Neuronal stem cell (in vitro differentiated cells): Measurements from ENCODE around the gene FAT2.
A peak's percentile ranks its signal among the peaks of the same experiment; 100 is the strongest.

Experiments used
- DNase-seq: peaks from one replicate; pipeline ENCODE4 v3.0.0-alpha.2; 2013; ENCODE audit warnings: low spot score
- H2AFZ ChIP-seq: one replicate; pipeline ENCODE4 v1.6.1; 2013; ENCODE audit warnings: mild to moderate bottlenecking, low read length, inconsistent platforms
- H2AK5ac ChIP-seq: 2 replicates; pipeline ENCODE4 v1.6.1; 2013; ENCODE audit warnings: low read depth, mild to moderate bottlenecking, inconsistent platforms, low read length, moderate library complexity, mixed read lengths
- H2BK120ac ChIP-seq: 2 replicates; pipeline ENCODE4 v1.6.1; 2013; ENCODE audit warnings: low read depth, mild to moderate bottlenecking, inconsistent platforms, low read length, moderate library complexity, mixed read lengths
- H2BK12ac ChIP-seq: one replicate; pipeline ENCODE4 v1.6.1; 2013; ENCODE audit warnings: low read length, inconsistent platforms
- H2BK15ac ChIP-seq: 2 replicates; pipeline ENCODE4 v1.6.1; 2013; ENCODE audit warnings: mild to moderate bottlenecking, low read length, inconsistent platforms, mixed read lengths
- H2BK5ac ChIP-seq: one replicate; pipeline ENCODE4 v1.6.1; 2013; ENCODE audit warnings: inconsistent platforms, mild to moderate bottlenecking, low read length, moderate library complexity
- H3K14ac ChIP-seq: one replicate; pipeline ENCODE4 v1.6.1; 2013; ENCODE audit warnings: low read length, inconsistent platforms
- H3K18ac ChIP-seq: 2 replicates; pipeline ENCODE4 v1.6.1; 2013; ENCODE audit warnings: low read length, inconsistent platforms
- H3K23ac ChIP-seq: 2 replicates; pipeline ENCODE4 v1.6.1; 2013; ENCODE audit warnings: low read depth, mild to moderate bottlenecking, mixed read lengths, low read length, inconsistent platforms; ENCODE audit not compliant: poor library complexity
- H3K27ac ChIP-seq: replicated peaks from 3 replicates; pipeline ENCODE4 v1.5.1; 2013; ENCODE audit warnings: low read length, inconsistent platforms
- H3K27me3 ChIP-seq, 3 experiments: 2 replicates each; pipeline ENCODE4 v1.6.1; 2013; ENCODE audit warnings: low read length in 3 of 3, mild to moderate bottlenecking in 2 of 3, inconsistent platforms in 1 of 3, low read depth in 1 of 3, mixed read lengths in 1 of 3, moderate library complexity in 1 of 3; ENCODE audit not compliant: control insufficient read depth in 3 of 3, insufficient read depth in 3 of 3
- H3K36me3 ChIP-seq, 2 donors: replicated peaks in 1 of 2; 2 replicates each; pipeline ENCODE4 v1.6.1; 2013; ENCODE audit warnings: low read length in 2 of 2; ENCODE audit not compliant: control insufficient read depth in 2 of 2, insufficient read depth in 2 of 2
- H3K4ac ChIP-seq: 2 replicates; pipeline ENCODE4 v1.6.1; 2013; ENCODE audit warnings: inconsistent platforms, mild to moderate bottlenecking, low read length, moderate library complexity
- H3K4me1 ChIP-seq, 2 donors: 1 replicate in 1 of 2; 2 replicates in 1 of 2; pipeline ENCODE4 v1.6.1; 2013; ENCODE audit warnings: low read length in 2 of 2, low read depth in 1 of 2; ENCODE audit not compliant: control insufficient read depth in 2 of 2, insufficient read depth in 1 of 2
- H3K4me2 ChIP-seq: one replicate; pipeline ENCODE4 v1.6.1; 2013; ENCODE audit warnings: mild to moderate bottlenecking, low read length, inconsistent platforms; ENCODE audit not compliant: insufficient read depth, poor library complexity, severe bottlenecking
- H3K4me3 ChIP-seq, 2 donors: 2 replicates each; pipeline ENCODE4 v1.5.1; 2013; ENCODE audit warnings: low read length in 2 of 2, mild to moderate bottlenecking in 2 of 2, inconsistent platforms in 1 of 2, moderate library complexity in 1 of 2
- H3K79me1 ChIP-seq: one replicate; pipeline ENCODE4 v1.6.1; 2013; ENCODE audit warnings: low read depth, mild to moderate bottlenecking, inconsistent platforms, low read length, moderate library complexity
- H3K9ac ChIP-seq: one replicate; pipeline ENCODE4 v1.6.1; 2013; ENCODE audit warnings: mild to moderate bottlenecking, low read depth, low read length, inconsistent platforms; ENCODE audit not compliant: poor library complexity
- H3K9me3 ChIP-seq, 2 donors: replicated peaks in 1 of 2; 2 replicates each; pipeline versions ENCODE3 to v1.6.1; 2013; ENCODE audit warnings: low read length in 2 of 2, mild to moderate bottlenecking in 2 of 2, inconsistent platforms in 1 of 2, low read depth in 1 of 2, mixed read lengths in 1 of 2, moderate library complexity in 1 of 2; ENCODE audit not compliant: control insufficient read depth in 2 of 2, insufficient read depth in 1 of 2
- H4K8ac ChIP-seq: one replicate; pipeline ENCODE4 v1.6.1; 2013; ENCODE audit warnings: low read depth, mild to moderate bottlenecking, inconsistent platforms, low read length, moderate library complexity
- H4K91ac ChIP-seq: one replicate; pipeline ENCODE4 v1.6.1; 2013; ENCODE audit warnings: low read length, low read depth, mild to moderate bottlenecking, inconsistent platforms; ENCODE audit not compliant: poor library complexity
- WGBS, 2 donors: extraction: QIAGEN DNeasy Blood & Tissue Kit; methylation state at CpG; one replicate each; pipeline ENCODE4 v1.1.7; 2013; ENCODE audit warnings: missing lambda C conversion rate in 2 of 2, mixed read lengths in 1 of 2; ENCODE audit not compliant: insufficient read length in 2 of 2, insufficient replicate concordance in 1 of 2; ENCODE audit errors: extremely low coverage in 2 of 2; 5-methylcytosine and 5-hydroxymethylcytosine counted together

FAT2 gene

DNA sequence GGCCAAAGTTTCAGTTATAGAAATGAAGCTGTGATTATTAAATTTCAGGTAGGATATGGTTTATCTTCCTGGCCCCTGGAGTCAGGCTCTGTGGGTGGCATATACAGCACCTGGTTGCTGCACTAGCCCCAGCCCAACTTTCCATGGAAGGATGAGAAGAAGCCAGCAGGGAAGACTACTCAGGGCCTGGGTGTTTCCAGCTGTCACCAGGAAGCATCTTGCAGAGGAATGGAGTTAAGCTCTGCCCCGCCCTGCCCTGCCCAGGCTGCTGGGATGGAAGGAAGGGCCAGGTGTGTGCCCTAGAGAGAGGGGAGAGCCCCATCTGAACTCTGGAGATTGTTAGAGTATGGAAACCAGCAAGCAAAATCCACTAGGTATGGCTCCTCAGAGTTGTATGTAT, 42.8 kb upstream of the FAT2 start:
- peaks cover 0 to 2% of the 10 kb centered on the region in 2 donors for H3K9me3 ChIP-seq
- peaks cover 0 to 19% (median 0%) of the 10 kb centered on the region in 3 experiments for H3K27me3 ChIP-seq
- no peak overlapping the region for H3K4me3 ChIP-seq
- H3K18ac ChIP-seq: no peak overlapping the region
- no peak overlapping the region for H3K27ac ChIP-seq
- no peak overlapping the region for H2BK120ac ChIP-seq
- no peak overlapping the region for H4K91ac ChIP-seq
- no peak overlapping the region for H3K14ac ChIP-seq
- no peak for DNase-seq
- H2AK5ac ChIP-seq: no peak overlapping the region
- no peak overlapping the region for H3K23ac ChIP-seq
- no peak overlapping the region for H3K4ac ChIP-seq
- H3K4me1 ChIP-seq: no peaks in the 10 kb centered on the region
- H2BK15ac ChIP-seq: no peak overlapping the region
- H3K4me2 ChIP-seq: no peak overlapping the region
- H3K9ac ChIP-seq: no peak overlapping the region
- no peak overlapping the region for H2BK5ac ChIP-seq
- no peak overlapping the region for H4K8ac ChIP-seq
- H2BK12ac ChIP-seq: no peak overlapping the region
- H3K79me1 ChIP-seq: no peaks in the 10 kb centered on the region
- no peaks in the 10 kb centered on the region for H3K36me3 ChIP-seq
- WGBS, 2 donors: no CpG with 5 or more reads among the region's 1 CpG
- no peak overlapping the region for H2AFZ ChIP-seq

DNA sequence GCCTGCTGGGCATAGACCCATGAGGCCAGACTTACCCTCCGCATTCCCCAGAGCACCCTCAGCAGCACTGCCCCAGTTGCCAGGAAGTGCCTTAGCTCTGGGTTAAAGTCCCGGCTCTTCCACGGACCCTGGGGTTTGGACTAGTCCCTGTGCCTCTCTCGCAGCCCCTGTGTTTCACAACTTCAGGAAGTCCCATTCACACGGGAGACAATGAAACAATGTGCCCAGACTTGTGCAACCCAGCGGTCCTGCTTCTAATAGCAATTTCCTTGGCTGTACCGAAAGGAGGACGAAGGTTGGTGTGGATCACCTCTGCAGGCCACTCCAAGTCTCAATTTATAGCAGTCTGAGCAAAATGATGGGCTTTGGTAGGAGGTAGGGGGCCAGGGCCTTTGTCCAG, 41.8 kb upstream of the FAT2 start:
- H3K36me3 ChIP-seq: no peaks in the 10 kb centered on the region
- H2AK5ac ChIP-seq: no peak overlapping the region
- no peak overlapping the region for H3K4me3 ChIP-seq
- H3K4ac ChIP-seq: no peak overlapping the region
- H2BK120ac ChIP-seq: peak overlapping the region; percentile 6
- no peak overlapping the region for H4K8ac ChIP-seq
- no peak for DNase-seq
- peaks cover 0 to 2% of the 10 kb centered on the region in 2 donors for H3K9me3 ChIP-seq
- H2BK5ac ChIP-seq: peak overlapping the region; percentile 30
- no peak overlapping the region for H2BK12ac ChIP-seq
- H3K4me1 ChIP-seq: peaks cover 0 to 1% of the 10 kb centered on the region in 2 donors
- H2AFZ ChIP-seq: no peak overlapping the region
- no peak overlapping the region for H3K9ac ChIP-seq
- peak overlapping the region; percentile 29 for H3K23ac ChIP-seq
- no CpG with 5 or more reads among the region's 8 CpGs for WGBS, 2 donors
- no peak overlapping the region for H4K91ac ChIP-seq
- H3K79me1 ChIP-seq: no peaks in the 10 kb centered on the region
- H3K14ac ChIP-seq: no peak overlapping the region
- H3K27me3 ChIP-seq: peaks cover 0 to 19% (median 0%) of the 10 kb centered on the region in 3 experiments
- H3K4me2 ChIP-seq: no peak overlapping the region
- no peak overlapping the region for H3K18ac ChIP-seq
- H3K27ac ChIP-seq: no peak overlapping the region
- peak overlapping the region; percentile 34 for H2BK15ac ChIP-seq

DNA sequence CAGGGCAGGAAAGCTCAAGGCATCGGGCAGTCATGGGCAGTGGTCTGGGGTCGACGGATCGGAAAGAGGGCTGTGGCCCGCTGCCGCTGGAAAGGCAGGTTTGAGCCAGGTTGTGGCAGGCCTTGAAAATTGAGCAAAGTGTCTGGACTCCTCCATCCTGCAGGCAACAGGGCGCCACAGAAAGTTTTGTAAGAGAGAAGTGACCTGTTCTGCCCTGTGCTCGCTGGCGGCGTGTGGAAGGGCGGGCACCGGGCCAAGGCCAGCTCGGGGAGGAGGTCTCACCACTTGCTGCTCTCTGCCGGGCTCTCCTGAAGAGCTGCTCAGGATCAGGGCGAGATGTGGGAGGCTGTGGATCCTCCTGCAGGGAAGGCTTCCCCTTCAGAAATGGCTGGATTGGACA, 41.4 kb upstream of the FAT2 start:
- Histone ChIP-seq H3K79me1 (no peaks in the 10 kb centered on the region), H4K91ac (no peak overlapping the region), H3K4me1 (peaks cover 0 to 1% of the 10 kb centered on the region in 2 donors), H2BK120ac (peak overlapping the region; percentile 6), H3K23ac (peak overlapping the region; percentile 29), H2AK5ac (peak overlapping the region; percentile 54), H3K4ac (no peak overlapping the region), H2AFZ (no peak overlapping the region), H3K9me3 (peaks cover 0 to 2% of the 10 kb centered on the region in 2 donors), H3K27ac (no peak overlapping the region), H3K4me3 (no peak overlapping the region), H3K18ac (no peak overlapping the region), H3K27me3 (peaks cover 0 to 16% (median 0%) of the 10 kb centered on the region in 3 experiments), H4K8ac (no peak overlapping the region), H2BK12ac (no peak overlapping the region), H3K36me3 (no peaks in the 10 kb centered on the region), H3K14ac (no peak overlapping the region), H2BK5ac (peak overlapping the region; percentile 30), H3K4me2 (no peak overlapping the region), H2BK15ac (peak overlapping the region; percentile 34), H3K9ac (no peak overlapping the region)
- no peak for DNase-seq
- no CpG with 5 or more reads among the region's 15 CpGs for whole genome bisulfite sequencing, 2 donors

DNA sequence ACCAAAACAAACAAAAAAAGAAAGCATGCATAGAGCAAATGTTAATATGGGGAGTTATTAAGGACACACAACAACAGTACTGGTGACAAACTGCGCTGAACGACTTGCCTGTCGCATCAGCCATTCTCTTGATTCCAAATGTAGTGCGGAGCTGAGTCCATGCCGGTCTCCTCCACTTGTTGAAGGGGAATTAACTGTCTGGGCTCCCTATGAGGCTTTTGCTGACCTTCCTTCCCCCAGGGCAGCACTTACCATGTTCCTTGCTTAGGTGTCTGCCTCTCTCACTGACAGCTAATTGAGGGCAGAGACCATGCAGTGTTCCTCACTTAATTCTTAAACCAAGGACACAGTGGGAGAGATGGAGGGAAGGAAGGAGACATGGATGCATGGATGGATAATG, 40.8 kb upstream of the FAT2 start:
- Histone ChIP-seq H4K91ac (no peak overlapping the region), H3K9ac (no peak overlapping the region), H3K27me3 (peaks cover 0 to 15% (median 0%) of the 10 kb centered on the region in 3 experiments), H2BK5ac (no peak overlapping the region), H2BK15ac (no peak overlapping the region), H2AK5ac (no peak overlapping the region), H3K9me3 (peaks cover 0 to 2% of the 10 kb centered on the region in 2 donors), H2AFZ (no peak overlapping the region), H3K4me3 (no peak overlapping the region), H3K14ac (no peak overlapping the region), H3K79me1 (no peaks in the 10 kb centered on the region), H3K27ac (no peak overlapping the region), H3K4ac (no peak overlapping the region), H3K36me3 (no peaks in the 10 kb centered on the region), H3K18ac (no peak overlapping the region), H3K23ac (no peak overlapping the region), H4K8ac (no peak overlapping the region), H3K4me2 (no peak overlapping the region), H2BK120ac (no peak overlapping the region), H3K4me1 (peaks cover 0 to 1% of the 10 kb centered on the region in 2 donors), H2BK12ac (no peak overlapping the region)
- WGBS, 2 donors: no CpG with 5 or more reads among the region's 5 CpGs
- no peak for DNase-seq
